HEK293 (cell line): ENCODE measurements around the gene EFCAB12.

Experiments used
- BCL11A ChIP-seq: fragments of 450-650 bp; formaldehyde crosslinking; IDR thresholded peaks from 2 replicates; pipeline ENCODE4 v1.5.1; 2016; ENCODE audit warnings: low read depth, missing biosample characterization, missing genetic modification characterization
- YY1 ChIP-seq: fragments of 450-650 bp; formaldehyde crosslinking; IDR thresholded peaks from 2 replicates; pipeline ENCODE4 v1.5.1; 2018; ENCODE audit warnings: missing biosample characterization, missing genetic modification characterization
- ZSCAN4 ChIP-seq: fragments of 450-650 bp; formaldehyde crosslinking; IDR thresholded peaks from 2 replicates; pipeline ENCODE4 v1.5.1; 2017; ENCODE audit warnings: missing biosample characterization, missing genetic modification characterization

- TF ChIP-seq YY1 (tag by site-specific recombination) (no peak), BCL11A (tag by site-specific recombination) (no peak), ZSCAN4 (tag by site-specific recombination) (no peak)
Observed at GRCh38 chr3:129360705-129361460, 67.6 kb downstream of the EFCAB12 start.
